Fibroblast of pulmonary artery (primary cell): ENCODE measurements around the gene TNRC18.
"Not testable (repeated sequence)": the region's sequence is repeated elsewhere in the genome, so short reads cannot be mapped to it uniquely, and the experiment has no call there.

ENCODE experiments used
- DNase-seq: peaks from one replicate; pipeline ENCODE4 v3.0.0-alpha.2; 2010; ENCODE audit warnings: low read depth
- H3K4me3 ChIP-seq: replicated peaks from 2 replicates; pipeline ENCODE4 v1.5.1; 2011; ENCODE audit warnings: low read depth, mild to moderate bottlenecking, control low read depth, low read length, moderate library complexity
- TF ChIP-seq, protein P1 (sequence below): IDR thresholded peaks from 2 replicates; pipeline ENCODE4 v1.5.1; 2011; ENCODE audit warnings: mild to moderate bottlenecking, control low read depth, low read length, inconsistent platforms; ENCODE audit errors: missing control alignments

Gene TNRC18, protein sequence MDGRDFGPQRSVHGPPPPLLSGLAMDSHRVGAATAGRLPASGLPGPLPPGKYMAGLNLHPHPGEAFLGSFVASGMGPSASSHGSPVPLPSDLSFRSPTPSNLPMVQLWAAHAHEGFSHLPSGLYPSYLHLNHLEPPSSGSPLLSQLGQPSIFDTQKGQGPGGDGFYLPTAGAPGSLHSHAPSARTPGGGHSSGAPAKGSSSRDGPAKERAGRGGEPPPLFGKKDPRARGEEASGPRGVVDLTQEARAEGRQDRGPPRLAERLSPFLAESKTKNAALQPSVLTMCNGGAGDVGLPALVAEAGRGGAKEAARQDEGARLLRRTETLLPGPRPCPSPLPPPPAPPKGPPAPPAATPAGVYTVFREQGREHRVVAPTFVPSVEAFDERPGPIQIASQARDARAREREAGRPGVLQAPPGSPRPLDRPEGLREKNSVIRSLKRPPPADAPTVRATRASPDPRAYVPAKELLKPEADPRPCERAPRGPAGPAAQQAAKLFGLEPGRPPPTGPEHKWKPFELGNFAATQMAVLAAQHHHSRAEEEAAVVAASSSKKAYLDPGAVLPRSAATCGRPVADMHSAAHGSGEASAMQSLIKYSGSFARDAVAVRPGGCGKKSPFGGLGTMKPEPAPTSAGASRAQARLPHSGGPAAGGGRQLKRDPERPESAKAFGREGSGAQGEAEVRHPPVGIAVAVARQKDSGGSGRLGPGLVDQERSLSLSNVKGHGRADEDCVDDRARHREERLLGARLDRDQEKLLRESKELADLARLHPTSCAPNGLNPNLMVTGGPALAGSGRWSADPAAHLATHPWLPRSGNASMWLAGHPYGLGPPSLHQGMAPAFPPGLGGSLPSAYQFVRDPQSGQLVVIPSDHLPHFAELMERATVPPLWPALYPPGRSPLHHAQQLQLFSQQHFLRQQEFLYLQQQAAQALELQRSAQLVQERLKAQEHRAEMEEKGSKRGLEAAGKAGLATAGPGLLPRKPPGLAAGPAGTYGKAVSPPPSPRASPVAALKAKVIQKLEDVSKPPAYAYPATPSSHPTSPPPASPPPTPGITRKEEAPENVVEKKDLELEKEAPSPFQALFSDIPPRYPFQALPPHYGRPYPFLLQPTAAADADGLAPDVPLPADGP (N-terminal part only)

DNA sequence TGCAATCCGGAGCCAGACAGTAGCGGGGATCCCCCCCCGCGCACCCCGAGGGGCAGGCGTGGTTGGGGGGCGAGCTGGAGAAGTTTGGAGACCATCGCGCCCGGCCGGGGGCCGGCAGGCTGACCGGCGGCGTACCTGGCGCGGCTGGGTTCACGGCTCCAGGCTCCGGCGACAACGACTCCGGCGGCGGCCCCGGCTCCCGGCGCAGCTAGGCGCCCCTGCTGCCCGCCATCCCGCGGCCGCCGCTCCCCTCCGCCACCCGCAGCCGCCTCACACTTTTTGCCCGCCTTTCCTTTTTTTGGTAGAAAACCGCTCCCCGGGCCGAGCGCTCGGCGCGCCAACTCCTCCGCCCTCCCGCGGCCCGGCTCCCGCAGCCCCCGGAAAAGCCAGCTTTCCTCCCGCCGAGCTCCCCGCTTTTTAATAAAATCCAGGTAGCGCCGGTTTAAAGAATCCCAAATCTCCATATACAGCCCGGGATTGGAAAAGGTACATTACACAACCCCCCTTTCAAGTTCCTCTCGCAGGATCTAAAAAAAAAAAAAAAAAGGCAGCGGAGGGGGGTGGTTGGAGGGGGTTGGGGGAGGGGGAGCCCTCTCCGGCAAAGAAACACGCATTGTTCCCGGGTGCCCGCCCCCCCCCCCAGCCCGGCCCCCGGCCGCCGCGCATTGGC is at the start of gene TNRC18:
Gene TNRC18, minus strand, starts transcription at position 529 of the 670 bp plus-strand sequence. CDS start 2,588 bp downstream, outside the sequence.
- no peak for DNase-seq
- TF ChIP-seq, protein P1, sequence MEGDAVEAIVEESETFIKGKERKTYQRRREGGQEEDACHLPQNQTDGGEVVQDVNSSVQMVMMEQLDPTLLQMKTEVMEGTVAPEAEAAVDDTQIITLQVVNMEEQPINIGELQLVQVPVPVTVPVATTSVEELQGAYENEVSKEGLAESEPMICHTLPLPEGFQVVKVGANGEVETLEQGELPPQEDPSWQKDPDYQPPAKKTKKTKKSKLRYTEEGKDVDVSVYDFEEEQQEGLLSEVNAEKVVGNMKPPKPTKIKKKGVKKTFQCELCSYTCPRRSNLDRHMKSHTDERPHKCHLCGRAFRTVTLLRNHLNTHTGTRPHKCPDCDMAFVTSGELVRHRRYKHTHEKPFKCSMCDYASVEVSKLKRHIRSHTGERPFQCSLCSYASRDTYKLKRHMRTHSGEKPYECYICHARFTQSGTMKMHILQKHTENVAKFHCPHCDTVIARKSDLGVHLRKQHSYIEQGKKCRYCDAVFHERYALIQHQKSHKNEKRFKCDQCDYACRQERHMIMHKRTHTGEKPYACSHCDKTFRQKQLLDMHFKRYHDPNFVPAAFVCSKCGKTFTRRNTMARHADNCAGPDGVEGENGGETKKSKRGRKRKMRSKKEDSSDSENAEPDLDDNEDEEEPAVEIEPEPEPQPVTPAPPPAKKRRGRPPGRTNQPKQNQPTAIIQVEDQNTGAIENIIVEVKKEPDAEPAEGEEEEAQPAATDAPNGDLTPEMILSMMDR: no peak
- H3K4me3 ChIP-seq: peak within 1 kb of the TSS; percentile 96

DNA sequence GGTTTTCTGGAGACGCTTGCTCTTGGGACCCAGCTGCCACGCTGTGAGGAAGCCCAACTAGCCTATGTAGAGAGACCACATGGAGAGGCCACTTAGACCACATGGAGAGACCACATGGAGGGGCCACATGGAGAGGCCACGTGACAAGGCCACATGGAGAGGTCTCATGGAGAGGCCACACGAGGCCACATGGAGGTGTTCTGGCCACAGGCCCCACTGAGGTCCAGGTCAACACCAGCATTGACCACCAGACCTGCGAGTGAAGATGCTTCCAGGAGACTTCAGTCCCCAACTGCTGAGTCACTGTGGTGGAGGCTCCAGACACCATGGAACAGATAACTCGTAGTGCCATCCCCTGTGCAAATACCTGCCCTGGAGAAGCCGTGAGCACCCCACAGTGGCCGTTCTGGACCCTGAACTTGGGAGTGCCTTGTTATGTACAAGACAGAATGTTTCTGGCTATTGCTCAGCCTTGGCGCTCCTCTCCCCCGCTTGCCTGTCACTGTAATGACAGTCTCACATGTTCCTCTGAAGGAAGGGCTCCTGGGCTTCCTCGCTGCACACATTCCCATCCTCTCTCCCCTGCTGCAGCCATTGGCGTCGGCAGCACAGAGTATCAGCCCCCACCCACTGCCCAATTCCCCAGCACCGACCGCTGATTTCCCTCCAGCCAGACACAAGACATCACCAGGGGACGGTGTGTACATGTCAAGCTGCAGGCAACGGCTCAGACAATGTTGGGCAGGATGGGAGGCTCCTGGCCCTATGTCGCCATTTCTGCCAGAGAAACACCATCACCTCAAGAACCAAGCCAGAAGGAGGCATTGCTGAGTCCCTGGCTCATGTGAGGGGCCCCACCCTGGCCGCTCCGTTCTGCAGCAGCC is 49.0 kb upstream of the TNRC18 start:
- DNase-seq: no peak
- TF ChIP-seq, protein P1: no peak

DNA sequence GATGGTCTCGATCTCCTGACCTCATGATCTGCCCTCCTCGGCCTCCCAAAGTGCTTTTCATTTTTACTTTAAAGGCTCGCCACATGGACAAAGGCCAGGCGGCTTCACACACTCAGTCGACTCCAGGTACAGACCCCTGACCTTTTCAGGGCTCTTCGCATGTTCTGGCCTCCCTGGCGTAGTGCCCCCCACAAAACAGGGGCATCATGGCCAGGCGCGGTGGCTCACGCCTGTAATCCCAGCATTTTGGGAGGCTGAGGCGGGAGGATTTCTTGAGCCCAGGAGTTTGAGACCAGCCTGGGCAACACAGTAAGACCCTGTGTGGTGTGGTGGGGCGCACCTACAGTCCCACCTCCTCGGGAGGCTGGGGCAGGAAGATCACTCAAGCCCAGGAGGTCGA is 48.0 kb upstream of the TNRC18 start:
- not testable (repeated sequence) for DNase-seq, H3K4me3 ChIP-seq

More for the DNA sequence above, 49.0 kb upstream of the TNRC18 start:
- no peak overlapping the region for H3K4me3 ChIP-seq

DNA sequence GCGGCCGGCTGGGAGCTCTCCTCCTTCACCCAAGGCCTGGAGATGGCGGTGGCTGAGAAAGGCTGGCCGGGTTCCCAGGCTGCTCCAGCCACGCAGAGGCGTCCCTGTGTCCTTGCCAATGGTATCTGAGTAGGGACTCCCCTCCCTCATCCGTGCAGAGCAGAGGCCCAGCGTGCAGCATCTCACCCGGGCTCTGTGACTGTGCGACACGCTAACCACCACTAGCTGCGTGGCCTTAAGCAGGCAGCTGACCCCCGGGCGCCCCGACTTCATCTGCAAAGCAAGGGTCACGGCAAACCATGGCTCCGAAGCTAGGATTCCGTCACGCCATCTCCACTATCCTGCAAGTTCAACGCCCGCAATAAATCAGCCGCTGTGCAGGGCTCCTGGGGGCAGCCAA is 47.2 kb upstream of the TNRC18 start:
- TF ChIP-seq, protein P1: no peak
- H3K4me3 ChIP-seq: no peak overlapping the region
- DNase-seq: peak; percentile 35

DNA sequence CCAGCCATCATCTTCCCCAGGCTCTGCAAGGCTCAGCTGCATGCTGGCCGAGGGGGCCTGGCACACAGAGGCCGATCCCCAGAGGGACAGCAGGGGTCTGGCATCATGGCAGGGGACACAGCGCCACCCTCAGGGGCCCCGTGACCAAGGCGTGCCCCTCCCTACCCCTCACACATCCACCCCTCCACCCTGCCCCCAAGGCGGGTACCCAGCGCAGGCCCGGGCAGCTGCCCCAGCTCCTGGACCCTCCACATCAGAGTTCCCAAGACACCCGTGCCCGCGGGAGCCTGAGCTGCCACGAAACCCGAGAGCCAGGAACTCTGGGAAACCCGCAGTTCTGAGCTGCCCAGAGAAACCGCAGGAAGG is 46.5 kb upstream of the TNRC18 start:
- no peak overlapping the region for H3K4me3 ChIP-seq
- no peak for DNase-seq
- TF ChIP-seq, protein P1: no peak

DNA sequence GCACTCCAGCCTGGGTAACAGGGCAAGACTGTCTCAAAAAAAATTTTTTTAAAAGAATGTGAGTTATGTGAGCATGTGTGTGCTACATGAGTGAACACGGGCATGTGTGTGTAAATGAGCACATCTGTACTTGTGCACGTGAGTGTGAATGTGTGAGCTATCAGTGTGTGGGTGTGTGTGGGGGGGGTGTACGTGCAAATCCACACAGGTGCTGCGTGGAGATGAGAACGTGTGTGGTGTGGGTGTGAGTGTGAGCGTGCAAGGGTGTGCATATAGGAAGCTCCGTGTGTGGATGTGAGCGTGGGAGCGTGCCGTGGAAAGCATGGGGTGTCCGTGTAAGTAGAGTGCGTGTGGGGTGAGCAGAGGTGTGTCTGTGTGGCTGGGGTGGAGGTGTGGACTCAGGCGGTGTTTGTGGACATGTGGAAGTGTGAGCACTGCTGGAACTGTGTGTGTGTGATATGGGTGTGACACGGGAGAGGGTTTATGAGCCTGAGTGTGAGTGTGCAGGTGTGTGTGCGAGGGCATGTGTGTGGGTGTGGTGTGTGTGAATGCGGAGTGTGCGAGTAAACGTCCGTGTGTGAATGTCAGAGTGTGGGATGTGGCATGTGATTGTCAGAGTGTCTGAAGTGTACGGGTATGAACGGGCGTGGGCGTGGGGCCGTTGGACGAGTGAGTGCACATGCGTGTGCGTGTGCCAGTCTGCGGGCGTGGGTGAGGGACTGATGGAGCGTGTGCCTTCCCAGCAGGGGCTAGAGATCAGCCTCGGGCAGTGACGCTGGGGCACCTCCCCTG is 45.9 kb upstream of the TNRC18 start:
- TF ChIP-seq, protein P1: no peak
- no peak overlapping the region for H3K4me3 ChIP-seq
- DNase-seq: no peak
